Chondrocyte (in vitro differentiated cells): ENCODE data around the gene MYB. TPM values are rescaled to one million over a fixed set of nuclear protein-coding genes. Genes with fewer than 3 reads are reported as not detected.

Source experiments
- DNase-seq: peaks from one replicate; pipeline ENCODE4 v3.0.0; 2021; ENCODE audit warnings: mixed read lengths, low spot score
- H3K27ac Mint-ChIP-seq: one replicate; pipeline ENCODE4 v1.8.0; 2021; ENCODE audit warnings: mild to moderate bottlenecking, moderate library complexity, mixed read lengths; ENCODE audit not compliant: unreplicated experiment
- H3K27me3 Mint-ChIP-seq: 2 replicates; pipeline ENCODE4 v1.8.0; 2021; ENCODE audit warnings: low read depth, mixed read lengths
- H3K36me3 Mint-ChIP-seq: 2 replicates; pipeline ENCODE4 v1.8.0; 2021; ENCODE audit warnings: low read depth, mixed read lengths
- H3K4me1 Mint-ChIP-seq: 2 replicates; pipeline ENCODE4 v1.8.0; 2021; ENCODE audit warnings: low read depth, mild to moderate bottlenecking, mixed read lengths
- H3K4me3 Mint-ChIP-seq: one replicate; pipeline ENCODE4 v1.8.0; 2021; ENCODE audit warnings: mild to moderate bottlenecking, moderate library complexity, mixed read lengths; ENCODE audit not compliant: unreplicated experiment
- H3K9me3 Mint-ChIP-seq: 2 replicates; pipeline ENCODE4 v1.8.0; 2021; ENCODE audit warnings: low read depth, mixed read lengths
- total RNA-seq: library from RNA; stranded (reverse); gene quantifications from 3 replicates; pipeline ENCODE4 v1.2.1, GENCODE V29; 2021
- TF ChIP-seq, protein P1 (sequence below): fragments of 200-600 bp; sonication (generic); IDR thresholded peaks from 2 replicates; pipeline ENCODE4 v1.5.0; 2021; ENCODE audit warnings: antibody characterized with exemption, mild to moderate bottlenecking, moderate library complexity

Gene MYB
- total RNA-seq, 1 donor from 2014 or later: 0.20 TPM

GRCh38 chr6:135179372-135179771 is 1.7 kb upstream of the MYB start:
- Mint-ChIP-seq H3K9me3 (peaks cover 9% of the 10 kb centered on the region), H3K4me3 (no peak overlapping the region), H3K36me3 (no peaks in the 10 kb centered on the region), H3K27me3 (peaks cover 11% of the 10 kb centered on the region), H3K27ac (no peak overlapping the region), H3K4me1 (peaks cover 27% of the 10 kb centered on the region)
- no peak for DNase-seq
- TF ChIP-seq, protein P1, sequence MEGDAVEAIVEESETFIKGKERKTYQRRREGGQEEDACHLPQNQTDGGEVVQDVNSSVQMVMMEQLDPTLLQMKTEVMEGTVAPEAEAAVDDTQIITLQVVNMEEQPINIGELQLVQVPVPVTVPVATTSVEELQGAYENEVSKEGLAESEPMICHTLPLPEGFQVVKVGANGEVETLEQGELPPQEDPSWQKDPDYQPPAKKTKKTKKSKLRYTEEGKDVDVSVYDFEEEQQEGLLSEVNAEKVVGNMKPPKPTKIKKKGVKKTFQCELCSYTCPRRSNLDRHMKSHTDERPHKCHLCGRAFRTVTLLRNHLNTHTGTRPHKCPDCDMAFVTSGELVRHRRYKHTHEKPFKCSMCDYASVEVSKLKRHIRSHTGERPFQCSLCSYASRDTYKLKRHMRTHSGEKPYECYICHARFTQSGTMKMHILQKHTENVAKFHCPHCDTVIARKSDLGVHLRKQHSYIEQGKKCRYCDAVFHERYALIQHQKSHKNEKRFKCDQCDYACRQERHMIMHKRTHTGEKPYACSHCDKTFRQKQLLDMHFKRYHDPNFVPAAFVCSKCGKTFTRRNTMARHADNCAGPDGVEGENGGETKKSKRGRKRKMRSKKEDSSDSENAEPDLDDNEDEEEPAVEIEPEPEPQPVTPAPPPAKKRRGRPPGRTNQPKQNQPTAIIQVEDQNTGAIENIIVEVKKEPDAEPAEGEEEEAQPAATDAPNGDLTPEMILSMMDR: no peak

- Mint-ChIP-seq H3K9me3 (peaks cover 9% of the 10 kb centered on the region), H3K27ac (no peak overlapping the region), H3K4me3 (peak overlapping the region; percentile 69), H3K36me3 (no peaks in the 10 kb centered on the region), H3K4me1 (peaks cover 27% of the 10 kb centered on the region), H3K27me3 (peaks cover 11% of the 10 kb centered on the region)
- no peak for DNase-seq
- TF ChIP-seq, protein P1: no peak
These were observed 1.1 kb upstream of the MYB start for GRCh38 chr6:135179920-135180541.

DNA sequence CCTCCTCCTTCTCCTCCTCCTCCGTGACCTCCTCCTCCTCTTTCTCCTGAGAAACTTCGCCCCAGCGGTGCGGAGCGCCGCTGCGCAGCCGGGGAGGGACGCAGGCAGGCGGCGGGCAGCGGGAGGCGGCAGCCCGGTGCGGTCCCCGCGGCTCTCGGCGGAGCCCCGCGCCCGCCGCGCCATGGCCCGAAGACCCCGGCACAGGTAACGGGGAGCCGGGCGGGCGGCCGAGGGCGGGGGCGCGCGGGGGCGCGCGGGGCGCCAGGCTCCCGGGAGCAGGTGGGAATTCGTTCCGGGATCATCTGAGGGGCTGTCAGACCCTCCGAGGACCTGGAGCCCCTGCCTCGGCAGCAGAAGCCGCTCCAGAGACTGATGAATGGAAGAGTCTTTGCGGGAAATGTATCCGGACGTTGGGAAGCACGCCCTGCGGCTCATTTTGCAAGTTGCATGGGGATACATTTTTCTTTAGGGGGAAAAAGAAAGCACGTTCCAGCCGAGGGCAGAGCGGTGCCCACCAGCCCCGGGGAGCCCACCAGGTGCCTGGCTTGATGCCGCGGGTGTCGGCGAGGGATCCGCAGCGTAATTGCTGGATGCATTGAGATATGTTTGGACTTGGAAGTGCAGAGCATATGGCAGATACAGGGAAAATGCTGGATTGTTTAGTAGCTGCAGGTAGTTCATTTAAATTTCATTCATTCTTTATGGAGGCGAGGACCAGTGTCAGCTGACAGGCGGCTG is 394 bp downstream of the MYB start:
- no peak for DNase-seq
- H3K4me3 Mint-ChIP-seq: peak overlapping the region; percentile 72
- H3K36me3 Mint-ChIP-seq: no peaks in the 10 kb centered on the region
- TF ChIP-seq, protein P1: no peak
- peaks cover 3% of the 10 kb centered on the region for H3K9me3 Mint-ChIP-seq
- H3K27me3 Mint-ChIP-seq: peaks cover 11% of the 10 kb centered on the region
- peaks cover 27% of the 10 kb centered on the region for H3K4me1 Mint-ChIP-seq
- H3K27ac Mint-ChIP-seq: no peak overlapping the region

GRCh38 chr6:135182071-135183001 is 1.2 kb downstream of the MYB start:
- DNase-seq: no peak
- TF ChIP-seq, protein P1: no peak
- H3K4me3 Mint-ChIP-seq: peak overlapping the region; percentile 72
- H3K36me3 Mint-ChIP-seq: no peaks in the 10 kb centered on the region
- no peaks in the 10 kb centered on the region for H3K9me3 Mint-ChIP-seq
- peaks cover 11% of the 10 kb centered on the region for H3K27me3 Mint-ChIP-seq
- peaks cover 27% of the 10 kb centered on the region for H3K4me1 Mint-ChIP-seq
- no peak overlapping the region for H3K27ac Mint-ChIP-seq

DNA sequence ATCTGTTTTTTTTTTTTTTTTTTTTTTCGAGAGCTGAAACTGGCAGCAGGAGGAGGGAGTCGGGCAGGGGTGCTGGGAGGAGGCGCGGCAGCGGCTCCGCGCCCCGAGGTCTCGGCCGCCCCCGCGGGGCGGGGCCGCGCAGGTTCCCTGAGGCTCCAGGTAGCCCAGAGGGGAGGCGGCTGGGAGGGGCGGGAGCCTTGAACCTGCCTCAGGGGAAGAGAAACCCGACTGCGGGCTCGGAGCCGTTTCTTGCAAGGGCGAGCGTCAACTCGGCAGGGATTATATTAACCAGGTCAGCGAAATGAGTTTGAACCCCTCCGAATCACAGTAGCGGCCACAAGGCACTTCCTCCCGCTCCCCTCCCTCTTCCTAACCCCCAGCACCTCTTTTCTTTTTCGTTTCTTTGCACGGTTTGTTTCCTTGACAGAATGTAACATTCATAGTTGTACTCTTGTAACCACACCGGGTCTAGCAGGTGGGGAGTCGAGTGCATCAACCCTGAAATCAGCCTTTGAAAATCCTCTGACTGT is 2.0 kb downstream of the MYB start:
- Mint-ChIP-seq H3K27ac (no peak overlapping the region), H3K36me3 (no peaks in the 10 kb centered on the region), H3K4me3 (peak overlapping the region; percentile 72), H3K9me3 (no peaks in the 10 kb centered on the region), H3K4me1 (peaks cover 27% of the 10 kb centered on the region), H3K27me3 (peaks cover 11% of the 10 kb centered on the region)
- DNase-seq: no peak
- TF ChIP-seq, protein P1: no peak
